Esophagus (tissue), 2 donors: ENCODE measurements around the gene C10orf143. TPM values are rescaled to one million over a fixed set of nuclear protein-coding genes. Genes with fewer than 3 reads are reported as not detected.
"Not testable (repeated sequence)": the region's sequence is repeated elsewhere in the genome, so short reads cannot be mapped to it uniquely, and the experiment has no call there.

Source experiments
- H3K27ac ChIP-seq, 2 donors: one replicate each; pipeline ENCODE4 v1.5.1; 2013; ENCODE audit warnings: low read depth in 2 of 2, mild to moderate bottlenecking in 2 of 2, inconsistent platforms in 1 of 2, low read length in 1 of 2, moderate library complexity in 1 of 2
- H3K27me3 ChIP-seq, 2 donors: one replicate each; pipeline ENCODE4 v1.6.1; 2013; ENCODE audit warnings: low read length in 2 of 2, control low read depth in 1 of 2, mild to moderate bottlenecking in 1 of 2; ENCODE audit not compliant: insufficient read depth in 2 of 2, control insufficient read depth in 1 of 2
- H3K36me3 ChIP-seq, 2 donors: one replicate each; pipeline ENCODE4 v1.6.1; 2013; ENCODE audit warnings: low read length in 1 of 2; ENCODE audit not compliant: control insufficient read depth in 2 of 2, insufficient read depth in 2 of 2
- H3K4me1 ChIP-seq, 2 donors: one replicate each; pipeline ENCODE4 v1.6.1; 2013; ENCODE audit warnings: low read length in 1 of 2; ENCODE audit not compliant: control insufficient read depth in 2 of 2, insufficient read depth in 2 of 2
- H3K4me3 ChIP-seq, 2 donors: one replicate each; pipeline ENCODE4 v1.5.1; 2013; ENCODE audit warnings: low read length in 2 of 2, mild to moderate bottlenecking in 2 of 2, low read depth in 1 of 2, moderate library complexity in 1 of 2
- H3K9me3 ChIP-seq, 2 donors: one replicate each; pipeline ENCODE4 v1.6.1; 2013; ENCODE audit warnings: mild to moderate bottlenecking in 2 of 2, low read depth in 1 of 2, low read length in 1 of 2, moderate library complexity in 1 of 2; ENCODE audit not compliant: control insufficient read depth in 2 of 2, insufficient read depth in 1 of 2
- WGBS, 2 donors: extraction: QIAGEN DNeasy Blood & Tissue Kit; methylation state at CpG; one replicate each; pipeline ENCODE4 v1.1.7; 2013; 5-methylcytosine and 5-hydroxymethylcytosine counted together
- polyA plus RNA-seq, 2 donors: library from polyadenylated mRNA; stranded (reverse); fragments of 200-250 nt; gene quantifications; one replicate each; pipeline ENCODE4 v1.2.3, GENCODE V29; 2013
- donor health status: healthy with polysubstance abuse.
- donor health status: Bipolar disorder and iron deficiency.

C10orf143 gene
- polyA plus RNA-seq, 2 donors = 3.7 to 6.3 TPM

DNA sequence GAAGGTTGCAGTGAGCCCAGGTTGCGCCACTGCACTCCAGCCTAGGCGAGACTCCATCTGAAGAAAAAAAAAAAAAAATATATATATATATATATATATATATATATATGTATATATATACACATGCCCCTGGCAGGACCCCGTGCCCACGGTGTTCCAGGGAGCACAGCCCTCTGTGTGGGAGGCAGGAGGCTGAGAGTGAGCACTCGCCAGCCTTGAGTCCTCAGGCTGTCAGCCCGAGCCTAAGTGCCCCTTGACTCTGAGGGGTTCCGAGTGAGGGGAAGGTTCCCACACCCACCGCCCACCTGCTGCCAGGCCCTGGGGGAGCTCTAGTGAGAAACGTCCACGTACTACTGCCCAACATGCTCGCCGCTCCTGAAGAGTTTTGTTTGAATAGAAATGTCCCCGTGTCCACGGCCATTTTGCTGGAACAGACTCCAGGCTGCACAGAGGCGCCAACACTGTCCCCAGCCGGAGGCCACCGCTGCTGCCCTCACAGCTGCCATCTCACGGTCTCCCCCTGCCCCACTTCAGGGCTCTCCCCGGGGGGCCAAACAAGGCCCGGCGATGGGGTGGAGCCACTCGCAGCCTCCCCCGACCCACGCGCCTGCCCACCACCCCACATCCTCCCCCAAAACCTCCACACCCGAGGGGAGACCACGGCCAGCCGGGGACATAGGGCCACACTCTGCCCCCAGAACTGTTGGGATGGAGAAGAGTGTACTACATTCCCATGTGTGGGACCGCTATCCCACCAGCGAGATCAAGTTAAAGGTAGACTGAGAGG, 83.8 kb downstream of the C10orf143 start:
- no peaks in the 10 kb centered on the region for H3K36me3 ChIP-seq
- no peaks in the 10 kb centered on the region for H3K9me3 ChIP-seq
- 89 to 93% methylated on average over 29 to 30 of the region's 30 CpGs for WGBS, 2 donors
- H3K4me3 ChIP-seq = no peak overlapping the region
- no peaks in the 10 kb centered on the region for H3K4me1 ChIP-seq
- H3K27me3 ChIP-seq = no peaks in the 10 kb centered on the region
- H3K27ac ChIP-seq = no peak overlapping the region

DNA sequence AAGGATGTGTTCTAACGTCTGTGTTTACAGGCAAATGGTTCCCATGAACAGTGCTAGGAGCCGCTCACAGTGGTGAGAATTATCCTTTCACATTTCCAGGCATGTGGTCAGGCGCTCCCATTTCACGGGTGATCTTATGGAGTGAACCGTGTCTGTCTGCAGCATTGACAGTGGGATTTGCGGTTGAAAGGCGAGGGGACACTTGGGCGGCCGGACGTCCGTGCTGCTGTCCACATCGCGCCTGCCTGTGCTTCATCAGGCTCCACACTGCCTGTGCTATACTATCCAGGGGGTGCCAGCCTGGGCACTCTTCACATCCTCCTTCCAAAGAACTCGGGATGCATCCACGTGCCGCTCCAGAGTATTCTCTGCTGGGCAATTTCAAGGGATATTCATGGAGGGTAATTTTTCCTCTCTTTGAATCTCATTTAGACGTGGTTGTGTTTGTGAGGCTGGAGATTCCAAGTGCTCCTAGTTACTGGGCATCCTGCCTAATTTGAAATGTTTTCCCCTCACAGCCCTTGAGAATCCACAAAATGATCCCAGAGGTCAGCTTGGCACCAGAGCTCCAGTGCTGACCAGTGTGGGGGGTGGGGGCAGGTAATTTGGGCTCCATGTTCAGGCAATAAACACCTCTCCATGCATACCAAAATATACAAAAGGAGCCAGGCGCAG, 84.7 kb downstream of the C10orf143 start:
- Histone ChIP-seq H3K9me3 (no peaks in the 10 kb centered on the region), H3K27me3 (no peaks in the 10 kb centered on the region), H3K36me3 (no peaks in the 10 kb centered on the region), H3K4me3 (no peak overlapping the region), H3K4me1 (no peaks in the 10 kb centered on the region), H3K27ac (no peak overlapping the region)
- WGBS, 2 donors = 78% methylated on average over 18 of the region's 18 CpGs

DNA sequence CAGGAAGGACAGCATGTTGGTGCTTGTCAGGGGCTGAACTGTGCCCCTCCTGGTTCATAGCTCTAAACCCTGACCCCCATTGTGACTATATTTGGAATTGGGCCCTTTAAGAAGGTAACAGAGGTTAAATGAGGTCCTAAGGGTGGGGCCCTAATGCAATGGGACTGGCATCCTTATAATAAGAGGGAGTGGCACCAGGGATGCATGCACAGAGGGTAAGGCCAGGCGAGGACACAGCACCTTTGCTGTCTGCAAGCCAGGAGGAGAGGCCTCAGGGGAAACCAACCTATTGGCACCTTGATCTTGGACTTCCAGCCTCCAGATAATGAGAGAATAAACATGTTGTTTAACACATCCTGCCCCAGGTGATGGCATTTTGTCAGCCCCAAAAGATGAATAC, 85.3 kb downstream of the C10orf143 start:
- Histone ChIP-seq H3K4me3 (no peak overlapping the region), H3K4me1 (no peaks in the 10 kb centered on the region), H3K36me3 (no peaks in the 10 kb centered on the region), H3K27me3 (no peaks in the 10 kb centered on the region), H3K27ac (no peak overlapping the region), H3K9me3 (peaks cover 0 to 2% of the 10 kb centered on the region in 2 donors)
- WGBS, 2 donors = 40 to 57% methylated on average over 1 of the region's 1 CpG

DNA sequence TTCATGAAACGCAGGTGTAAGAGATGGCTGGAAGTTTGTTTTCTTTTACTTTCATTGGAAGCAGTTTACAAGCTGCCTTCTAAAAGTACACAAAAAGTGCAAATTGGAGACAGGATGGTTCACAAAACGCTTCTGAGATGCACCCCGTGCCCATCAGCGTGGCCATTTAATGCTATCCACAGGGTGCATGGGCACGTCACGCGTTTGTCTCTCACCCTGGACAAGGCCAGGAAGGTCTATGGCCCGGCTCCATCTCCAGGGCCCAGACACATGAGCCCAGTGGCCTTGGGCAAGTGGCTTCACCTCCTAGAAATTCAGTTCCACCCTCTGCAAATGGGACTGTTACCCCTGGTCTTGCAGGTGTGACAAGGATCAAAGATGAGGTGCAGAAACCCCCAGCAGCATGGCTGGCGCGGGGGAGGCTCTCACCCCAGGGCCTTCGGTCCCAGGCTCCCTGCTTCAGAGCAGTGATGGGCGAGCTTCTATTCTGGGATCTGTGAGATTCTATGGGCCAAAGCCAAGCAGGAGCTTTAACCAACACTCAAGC, 85.8 kb downstream of the C10orf143 start:
- no peaks in the 10 kb centered on the region for H3K27me3 ChIP-seq
- H3K4me1 ChIP-seq = no peaks in the 10 kb centered on the region
- WGBS, 2 donors = 86% methylated on average over 12 of the region's 12 CpGs
- no peaks in the 10 kb centered on the region for H3K36me3 ChIP-seq
- no peak overlapping the region for H3K27ac ChIP-seq
- H3K4me3 ChIP-seq = no peak overlapping the region
- peaks cover 0 to 2% of the 10 kb centered on the region in 2 donors for H3K9me3 ChIP-seq

DNA sequence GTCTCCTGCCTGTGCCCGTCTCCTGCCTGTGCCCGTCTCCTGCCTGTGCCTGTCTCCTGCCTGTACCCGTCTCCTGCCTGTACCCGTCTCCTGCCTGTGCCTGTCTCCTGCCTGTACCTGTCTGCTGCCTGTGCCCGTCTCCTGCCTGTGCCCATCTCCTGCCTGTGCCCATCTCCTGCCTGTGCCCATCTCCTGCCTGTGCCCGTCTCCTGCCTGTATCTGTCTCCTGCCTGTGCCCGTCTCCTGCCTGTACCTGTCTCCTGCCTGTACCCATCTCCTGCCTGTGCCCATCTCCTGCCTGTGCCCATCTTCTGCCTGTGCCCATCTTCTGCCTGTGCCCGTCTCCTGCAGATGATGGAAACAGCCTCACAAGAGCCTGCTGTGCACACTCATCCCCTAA, 86.3 kb downstream of the C10orf143 start:
- not testable (repeated sequence) for H3K4me3 ChIP-seq, H3K4me1 ChIP-seq, H3K27me3 ChIP-seq, H3K9me3 ChIP-seq, H3K27ac ChIP-seq, H3K36me3 ChIP-seq
- WGBS, 2 donors = 58 to 68% methylated on average over 8 of the region's 8 CpGs

DNA sequence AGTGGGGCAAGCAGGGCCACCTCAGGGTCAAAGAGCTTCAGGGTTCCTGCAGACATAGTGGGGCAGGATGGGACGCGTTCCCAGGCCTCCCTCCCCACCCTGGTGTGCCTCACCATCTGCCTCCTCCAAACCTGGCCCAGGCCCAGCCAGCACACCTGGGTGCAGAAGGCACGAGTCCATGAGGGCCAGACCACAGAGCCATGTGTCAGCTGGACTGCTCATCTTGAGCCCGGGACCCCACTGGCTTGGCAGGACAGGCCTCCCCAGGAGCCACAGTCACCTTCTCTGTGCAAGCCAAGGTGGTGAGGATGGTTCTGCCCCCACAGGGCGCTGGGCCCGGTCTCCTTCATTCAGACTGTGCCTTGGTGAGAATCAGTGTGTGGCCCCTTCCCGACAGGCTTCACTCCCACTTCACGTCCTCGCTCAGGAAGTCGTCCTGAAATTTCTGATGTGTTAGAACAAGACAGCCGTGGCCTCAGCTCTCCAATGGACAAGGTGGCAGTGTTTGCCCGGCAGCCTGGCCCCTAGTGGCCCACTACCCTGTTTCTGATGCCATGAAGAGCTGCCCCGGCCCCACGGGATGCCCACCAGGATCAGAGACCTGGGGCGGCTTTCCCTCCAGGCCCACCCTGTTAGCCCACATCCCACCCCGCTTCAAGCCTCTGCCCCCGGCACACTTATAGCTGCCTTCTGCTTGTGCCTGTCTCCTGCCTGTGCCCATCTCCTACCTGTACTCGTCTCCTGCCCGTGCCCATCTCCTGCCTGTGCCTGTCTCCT, 87.0 kb downstream of the C10orf143 start:
- no peak overlapping the region for H3K27ac ChIP-seq
- H3K27me3 ChIP-seq = no peaks in the 10 kb centered on the region
- H3K9me3 ChIP-seq = peaks cover 0 to 2% of the 10 kb centered on the region in 2 donors
- H3K36me3 ChIP-seq = no peaks in the 10 kb centered on the region
- no peak overlapping the region for H3K4me3 ChIP-seq
- 80 to 81% methylated on average over 19 of the region's 19 CpGs for WGBS, 2 donors
- H3K4me1 ChIP-seq = no peaks in the 10 kb centered on the region

DNA sequence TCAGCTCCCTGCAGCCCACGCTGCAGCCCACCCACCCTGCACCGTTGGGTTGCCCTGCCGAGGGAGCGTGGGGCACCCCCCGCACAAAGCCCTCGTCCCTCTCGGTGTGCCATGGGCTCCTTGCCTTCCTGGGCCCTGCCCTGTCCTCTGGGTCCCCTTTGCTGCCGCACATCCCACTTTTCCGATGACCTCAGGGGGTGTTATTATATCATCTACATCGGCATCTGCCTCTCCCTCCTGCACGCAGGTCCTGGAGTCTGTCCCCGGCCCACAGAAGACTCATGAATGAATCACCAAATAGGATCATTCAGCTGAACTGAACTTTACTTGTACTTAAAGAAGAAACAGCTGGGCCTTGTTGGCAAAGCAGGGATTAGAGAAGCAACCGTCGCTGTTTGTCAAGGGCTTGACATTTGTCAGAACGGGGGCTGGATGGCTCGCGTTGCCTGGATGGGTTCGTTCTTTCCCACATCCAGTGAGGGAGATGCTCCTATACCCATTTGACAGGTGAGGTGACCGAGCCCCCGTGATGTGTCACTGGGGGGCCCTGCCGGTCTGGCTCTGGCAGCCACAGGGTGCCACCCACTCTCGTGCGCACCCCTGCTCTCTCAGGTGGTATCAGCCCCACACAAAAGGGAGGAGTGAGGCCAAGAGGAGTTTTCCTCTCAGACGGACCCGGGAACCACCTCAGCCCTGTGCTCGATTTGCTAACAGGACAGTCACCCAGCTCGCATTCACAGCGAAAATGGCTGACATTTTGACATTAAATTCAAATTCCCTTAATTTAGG, 87.9 kb downstream of the C10orf143 start:
- WGBS, 2 donors = 69 to 71% methylated on average over 28 of the region's 28 CpGs
- H3K9me3 ChIP-seq = peaks cover 0 to 2% of the 10 kb centered on the region in 2 donors
- H3K36me3 ChIP-seq = no peaks in the 10 kb centered on the region
- no peak overlapping the region for H3K4me3 ChIP-seq
- H3K27ac ChIP-seq = no peak overlapping the region
- H3K4me1 ChIP-seq = no peaks in the 10 kb centered on the region
- H3K27me3 ChIP-seq = no peaks in the 10 kb centered on the region

DNA sequence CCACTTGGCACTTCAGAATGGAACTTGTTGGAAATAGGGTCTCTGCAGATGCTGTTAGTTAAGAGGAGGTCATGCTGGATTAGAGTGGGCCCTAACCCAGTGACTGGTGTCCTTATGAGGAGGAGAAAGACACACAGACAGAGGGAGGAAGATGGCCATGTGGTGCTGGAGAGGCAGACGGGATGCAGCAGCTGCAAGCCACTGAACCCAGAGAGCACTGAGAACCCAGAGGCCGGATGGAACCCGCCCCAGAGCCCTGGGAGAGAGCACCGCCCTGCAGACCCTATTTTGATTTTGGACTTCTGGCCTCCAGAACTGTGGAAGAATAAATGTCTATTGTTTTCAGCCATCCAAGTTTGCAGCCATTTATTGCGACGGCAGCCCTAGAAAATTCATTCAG, 88.5 kb downstream of the C10orf143 start:
- 81 to 82% methylated on average over 6 of the region's 6 CpGs for WGBS, 2 donors
- no peak overlapping the region for H3K27ac ChIP-seq
- H3K4me1 ChIP-seq = no peaks in the 10 kb centered on the region
- H3K27me3 ChIP-seq = no peaks in the 10 kb centered on the region
- peaks cover 0 to 2% of the 10 kb centered on the region in 2 donors for H3K9me3 ChIP-seq
- H3K36me3 ChIP-seq = no peaks in the 10 kb centered on the region
- H3K4me3 ChIP-seq = no peak overlapping the region
